Right atrium auricular region (tissue), 2 donors: ENCODE data around the gene BMF. TPM values are rescaled to one million over a fixed set of nuclear protein-coding genes. Genes with fewer than 3 reads are reported as not detected.
A peak's percentile ranks its signal among the peaks of the same experiment; 100 is the strongest.
"Not testable (repeated sequence)": the region's sequence is repeated elsewhere in the genome, so short reads cannot be mapped to it uniquely, and the experiment has no call there.

Source experiments
- DNase-seq: peaks from one replicate; pipeline ENCODE4 v3.0.0-alpha.2; 2019; ENCODE audit warnings: low spot score
- H3K27ac ChIP-seq, 2 donors: fragments of 200-600 bp; sonication (generic); 1 replicate in 1 of 2; 2 replicates in 1 of 2; pipeline ENCODE4 v1.5.1; 2016 to 2019
- H3K27me3 ChIP-seq, 2 donors: fragments of 200-600 bp; sonication (generic); one replicate each; pipeline versions ENCODE4 v1.5.1 to v1.6.0; 2017 to 2019
- H3K36me3 ChIP-seq: fragments of 200-600 bp; sonication (generic); one replicate; pipeline ENCODE4 v1.5.1; 2016
- H3K4me1 ChIP-seq, 2 donors: fragments of 200-600 bp; sonication (generic); one replicate each; pipeline versions ENCODE4 v1.5.1 to v1.6.0; 2017 to 2019
- H3K4me3 ChIP-seq, 2 donors: fragments of 200-600 bp; sonication (generic); 1 replicate in 1 of 2; 2 replicates in 1 of 2; pipeline ENCODE4 v1.5.1; 2017 to 2019; ENCODE audit warnings: mild to moderate bottlenecking in 1 of 2, moderate library complexity in 1 of 2
- H3K9me3 ChIP-seq, 2 donors: fragments of 200-600 bp; sonication (generic); one replicate each; pipeline ENCODE4 v1.5.1; 2019
- CTCF ChIP-seq, 2 donors: fragments of 200-600 bp; sonication (generic); IDR thresholded peaks; one replicate each; pipeline ENCODE4 v1.5.1; 2019; ENCODE audit warnings: antibody characterized with exemption in 2 of 2
- total RNA-seq, 2 donors: library from RNA; depleted of rRNA; stranded (reverse); fragments of >200 nt; gene quantifications; one replicate each; pipeline ENCODE4 v1.1.0, GENCODE V29; 2016

BMF gene
- total RNA-seq, 2 donors from 2014 or later: 1.3 to 3.0 TPM

- TF ChIP-seq CTCF (IDR thresholded peaks at IDR 0.05): no peak
- Histone ChIP-seq H3K36me3 (no peaks in the 10 kb centered on the region), H3K27me3 (no peaks in the 10 kb centered on the region), H3K4me3 (no peak overlapping the region), H3K4me1 (no peaks in the 10 kb centered on the region), H3K27ac (no peak overlapping the region), H3K9me3 (no peaks in the 10 kb centered on the region)
- DNase-seq: no peak
Observed at GRCh38 chr15:40150163-40150925, 41.7 kb upstream of the BMF start.

GRCh38 chr15:40149339-40149738 lies 40.7 kb upstream of the BMF start:
- no peak for TF ChIP-seq CTCF (IDR thresholded peaks at IDR 0.05)
- DNase-seq: no peak
- no peaks in the 10 kb centered on the region for H3K36me3 ChIP-seq
- no peaks in the 10 kb centered on the region for H3K9me3 ChIP-seq
- H3K4me1 ChIP-seq: no peaks in the 10 kb centered on the region
- no peak overlapping the region for H3K4me3 ChIP-seq
- no peak overlapping the region for H3K27ac ChIP-seq
- H3K27me3 ChIP-seq: no peaks in the 10 kb centered on the region

- Histone ChIP-seq H3K27me3 (no peaks in the 10 kb centered on the region), H3K9me3 (no peaks in the 10 kb centered on the region), H3K4me3 (no peak overlapping the region), H3K36me3 (no peaks in the 10 kb centered on the region), H3K27ac (no peak overlapping the region), H3K4me1 (no peaks in the 10 kb centered on the region)
- peak; percentile 36 for DNase-seq
- TF ChIP-seq CTCF (IDR thresholded peaks at IDR 0.05): no peak
Observed at GRCh38 chr15:40146037-40146436, 37.4 kb upstream of the BMF start.

- DNase-seq: peak; percentile 2
- no peaks in the 10 kb centered on the region for H3K9me3 ChIP-seq
Observed at GRCh38 chr15:40142428-40142827, 33.7 kb upstream of the BMF start.

GRCh38 chr15:40138201-40138570 lies 29.5 kb upstream of the BMF start:
- not testable (repeated sequence) for DNase-seq, H3K27me3 ChIP-seq, H3K9me3 ChIP-seq, H3K4me1 ChIP-seq, H3K27ac ChIP-seq, H3K4me3 ChIP-seq, H3K36me3 ChIP-seq

More at GRCh38 chr15:40142428-40142827, 33.7 kb upstream of the BMF start:
- no peaks in the 10 kb centered on the region for H3K36me3 ChIP-seq
- H3K27ac ChIP-seq: no peak overlapping the region
- no peaks in the 10 kb centered on the region for H3K4me1 ChIP-seq
- no peaks in the 10 kb centered on the region for H3K27me3 ChIP-seq
- TF ChIP-seq CTCF (IDR thresholded peaks at IDR 0.05): no peak
- H3K4me3 ChIP-seq: no peak overlapping the region

- Histone ChIP-seq H3K36me3 (no peaks in the 10 kb centered on the region), H3K9me3 (no peaks in the 10 kb centered on the region), H3K4me3 (no peak overlapping the region), H3K27ac (no peak overlapping the region), H3K4me1 (no peaks in the 10 kb centered on the region), H3K27me3 (no peaks in the 10 kb centered on the region)
- no peak for DNase-seq
- no peak for TF ChIP-seq CTCF (IDR thresholded peaks at IDR 0.05)
Observed at GRCh38 chr15:40137303-40138200, 28.9 kb upstream of the BMF start.
